ENCODE data around the gene CSTA.

GRCh38 chr3:122318620-122319019 lies 6.4 kb upstream of the CSTA start:
- TF ChIP-seq YY1 (IDR thresholded peaks at IDR 0.05; ENCODE audit: insufficient read depth, insufficient read length) (no peak), ZNF274 (IDR thresholded peaks at IDR 0.05; ENCODE audit: low read depth, low read length) (no peak), SUZ12 (IDR thresholded peaks at IDR 0.05; ENCODE audit: extremely low read depth, insufficient read depth, insufficient read length) (no peak)
